PC-3 (cell line): ENCODE results near the gene DCHS1.

Source experiments
- EZH2 ChIP-seq: fragments of 300-600 bp; sonication (generic); IDR thresholded peaks from one replicate; pipeline ENCODE4 v1.6.1; 2017; ENCODE audit warnings: antibody characterized with exemption, mild to moderate bottlenecking, low read length; ENCODE audit not compliant: unreplicated experiment
- EZH2phosphoT487 ChIP-seq: fragments of 300-600 bp; sonication (generic); IDR thresholded peaks from 2 replicates; pipeline ENCODE4 v1.6.1; 2018; ENCODE audit warnings: mild to moderate bottlenecking, antibody characterized with exemption, low read length, borderline replicate concordance
- TF ChIP-seq, protein P1 (sequence below): fragments of 300-600 bp; sonication (generic); conservative IDR thresholded peaks from 2 replicates; pipeline ENCODE4 v1.5.1; 2017; ENCODE audit warnings: antibody characterized with exemption, low read depth, mild to moderate bottlenecking, low read length

DNA sequence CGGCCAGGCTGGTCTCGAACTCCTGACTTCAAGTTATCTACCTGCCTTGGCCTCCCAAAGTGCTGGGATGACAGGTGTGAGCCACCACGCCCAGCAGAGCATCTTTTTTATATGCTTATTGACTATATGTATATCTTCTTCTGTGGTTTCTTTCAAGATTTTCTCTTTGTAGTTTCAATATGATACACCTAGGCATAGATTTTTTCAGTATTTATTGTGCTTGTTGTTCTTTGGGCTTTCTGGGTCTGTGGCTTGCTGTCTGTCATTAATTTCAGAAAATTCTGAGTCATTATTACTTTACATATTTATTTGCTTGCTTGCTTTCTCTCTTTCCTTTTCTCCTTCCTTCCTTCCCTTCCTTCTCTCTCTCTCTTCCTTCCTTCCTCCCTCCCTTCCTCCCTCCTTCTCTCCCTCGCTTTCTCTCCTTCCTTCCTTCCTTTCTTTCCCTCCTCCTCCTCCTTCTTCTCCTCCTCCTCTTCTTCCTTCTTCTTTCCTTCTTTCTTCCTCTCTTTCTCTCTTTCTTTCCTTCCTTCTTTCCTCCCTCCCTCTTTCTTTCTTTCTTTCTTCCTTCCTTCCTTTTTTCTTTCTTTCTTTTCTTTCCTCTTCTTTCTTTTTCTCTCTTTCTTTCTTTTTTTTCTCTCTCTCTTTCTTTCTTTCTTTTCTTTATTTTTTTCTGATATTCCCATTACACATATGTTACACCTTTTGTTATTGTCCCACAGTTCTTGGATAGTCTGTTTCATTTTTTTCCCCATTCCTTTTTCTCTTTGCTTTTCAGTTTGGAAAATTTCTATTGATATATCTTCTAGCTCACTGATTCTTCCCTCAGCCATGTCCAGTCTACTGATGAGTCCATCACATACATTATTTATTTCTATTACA is 10.9 kb upstream of the DCHS1 start:
- TF ChIP-seq, protein P1, sequence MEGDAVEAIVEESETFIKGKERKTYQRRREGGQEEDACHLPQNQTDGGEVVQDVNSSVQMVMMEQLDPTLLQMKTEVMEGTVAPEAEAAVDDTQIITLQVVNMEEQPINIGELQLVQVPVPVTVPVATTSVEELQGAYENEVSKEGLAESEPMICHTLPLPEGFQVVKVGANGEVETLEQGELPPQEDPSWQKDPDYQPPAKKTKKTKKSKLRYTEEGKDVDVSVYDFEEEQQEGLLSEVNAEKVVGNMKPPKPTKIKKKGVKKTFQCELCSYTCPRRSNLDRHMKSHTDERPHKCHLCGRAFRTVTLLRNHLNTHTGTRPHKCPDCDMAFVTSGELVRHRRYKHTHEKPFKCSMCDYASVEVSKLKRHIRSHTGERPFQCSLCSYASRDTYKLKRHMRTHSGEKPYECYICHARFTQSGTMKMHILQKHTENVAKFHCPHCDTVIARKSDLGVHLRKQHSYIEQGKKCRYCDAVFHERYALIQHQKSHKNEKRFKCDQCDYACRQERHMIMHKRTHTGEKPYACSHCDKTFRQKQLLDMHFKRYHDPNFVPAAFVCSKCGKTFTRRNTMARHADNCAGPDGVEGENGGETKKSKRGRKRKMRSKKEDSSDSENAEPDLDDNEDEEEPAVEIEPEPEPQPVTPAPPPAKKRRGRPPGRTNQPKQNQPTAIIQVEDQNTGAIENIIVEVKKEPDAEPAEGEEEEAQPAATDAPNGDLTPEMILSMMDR, result no peak
- no peak for TF ChIP-seq EZH2
- no peak for TF ChIP-seq EZH2phosphoT487
